GM18511 (cell line): Measurements from ENCODE around the gene SDF4.

Experiments
- ATAC-seq: cut with Tn5 transposase; IDR thresholded peaks from one replicate; pipeline ENCODE4 v1.9.1; 2021; ENCODE audit warnings: mild to moderate bottlenecking, moderate library complexity; ENCODE audit not compliant: unreplicated experiment

SDF4 gene

DNA sequence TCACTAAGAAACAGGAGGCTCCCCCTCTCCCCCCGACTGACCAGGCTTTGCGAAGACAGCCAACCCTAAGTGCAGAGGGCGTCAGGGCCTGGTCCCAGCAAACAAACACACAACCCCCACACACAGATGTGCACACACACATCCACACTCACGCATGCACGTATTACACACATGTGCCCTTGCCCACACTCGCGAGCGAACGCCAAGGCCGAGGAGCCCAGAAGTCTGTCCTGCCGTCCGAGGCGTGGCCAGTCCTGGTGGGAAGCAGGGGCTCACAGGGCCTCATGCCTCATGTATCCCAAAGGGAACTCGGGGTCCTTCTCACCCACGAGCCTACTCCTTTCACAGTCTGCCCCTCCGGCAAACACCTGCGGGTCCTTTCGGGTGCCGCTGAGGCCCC lies 2.0 kb downstream of the SDF4 start:
- no peak for ATAC-seq

DNA sequence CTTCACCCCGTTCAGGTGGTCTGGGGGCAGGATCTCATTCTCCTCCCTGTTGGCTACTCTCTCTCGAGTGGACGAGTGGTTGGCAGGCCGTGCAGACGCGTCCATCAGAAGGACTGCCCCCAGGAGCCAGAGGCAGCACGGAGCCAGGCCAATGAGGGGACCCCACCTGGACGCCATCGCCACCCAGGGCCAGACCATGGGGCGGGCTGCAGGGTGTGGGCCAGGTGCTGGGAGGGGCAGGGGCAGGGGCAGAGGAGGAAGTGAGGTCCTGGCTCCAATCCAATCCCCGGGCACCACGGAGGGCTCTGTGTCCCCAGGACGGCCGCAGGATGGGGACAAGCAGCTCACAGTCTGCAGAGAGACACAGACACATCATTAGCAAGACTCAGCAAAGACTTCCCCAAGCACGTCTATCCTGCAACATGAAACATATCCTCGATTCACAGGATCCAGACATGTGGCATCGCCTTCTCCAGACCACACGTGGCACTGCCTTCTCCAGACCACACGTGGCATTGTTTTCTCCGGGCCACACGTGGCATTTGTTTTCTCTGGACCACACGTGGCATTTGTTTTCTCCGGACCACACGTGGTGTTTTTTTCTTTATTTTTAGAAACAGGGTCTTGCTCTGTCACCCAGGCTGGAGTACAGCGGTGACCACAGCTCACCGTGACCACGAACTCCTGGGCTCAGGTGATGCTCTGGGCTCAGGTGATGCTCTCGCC lies 3.0 kb downstream of the SDF4 start:
- no peak for ATAC-seq

DNA sequence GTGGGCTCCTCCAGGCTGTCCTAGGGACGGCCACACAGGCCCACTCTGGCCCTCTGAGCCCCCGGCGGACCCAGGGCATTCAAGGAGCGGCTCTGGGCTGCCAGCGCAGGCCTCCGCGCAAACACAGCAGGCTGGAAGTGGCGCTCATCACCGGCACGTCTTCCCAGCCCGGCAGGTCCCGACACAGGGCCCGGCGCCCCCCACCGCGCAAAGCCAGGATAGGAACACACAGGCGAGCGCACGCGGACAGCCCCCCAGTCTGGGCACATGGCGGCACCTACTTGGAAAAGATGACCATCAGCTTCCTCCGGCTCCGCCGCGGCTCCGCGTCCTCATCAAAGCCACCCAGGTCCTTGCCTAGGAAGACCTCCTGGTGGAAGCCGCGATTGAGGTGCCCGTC lies 3.6 kb downstream of the SDF4 start:
- ATAC-seq = no peak

DNA sequence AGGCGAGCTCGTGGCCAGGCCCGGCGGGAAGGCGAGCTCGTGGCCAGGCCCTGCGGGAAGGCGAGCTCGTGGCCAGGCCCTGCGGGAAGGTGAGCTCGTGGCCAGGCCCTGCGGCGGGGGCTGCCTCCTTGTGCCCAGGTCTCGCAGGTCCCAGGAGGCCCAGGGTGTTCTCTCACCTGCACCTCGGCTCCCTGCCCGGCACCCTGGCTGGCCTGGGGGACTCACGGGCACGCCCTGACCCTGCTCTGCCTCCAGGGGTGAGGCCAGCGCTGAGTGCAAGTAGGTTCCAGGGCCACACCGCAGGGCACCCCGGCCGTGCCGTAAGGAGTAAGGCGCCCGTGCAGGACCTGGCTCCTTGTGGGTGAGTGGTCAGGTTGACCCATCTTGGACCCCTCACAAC lies 4.4 kb downstream of the SDF4 start:
- ATAC-seq = no peak

DNA sequence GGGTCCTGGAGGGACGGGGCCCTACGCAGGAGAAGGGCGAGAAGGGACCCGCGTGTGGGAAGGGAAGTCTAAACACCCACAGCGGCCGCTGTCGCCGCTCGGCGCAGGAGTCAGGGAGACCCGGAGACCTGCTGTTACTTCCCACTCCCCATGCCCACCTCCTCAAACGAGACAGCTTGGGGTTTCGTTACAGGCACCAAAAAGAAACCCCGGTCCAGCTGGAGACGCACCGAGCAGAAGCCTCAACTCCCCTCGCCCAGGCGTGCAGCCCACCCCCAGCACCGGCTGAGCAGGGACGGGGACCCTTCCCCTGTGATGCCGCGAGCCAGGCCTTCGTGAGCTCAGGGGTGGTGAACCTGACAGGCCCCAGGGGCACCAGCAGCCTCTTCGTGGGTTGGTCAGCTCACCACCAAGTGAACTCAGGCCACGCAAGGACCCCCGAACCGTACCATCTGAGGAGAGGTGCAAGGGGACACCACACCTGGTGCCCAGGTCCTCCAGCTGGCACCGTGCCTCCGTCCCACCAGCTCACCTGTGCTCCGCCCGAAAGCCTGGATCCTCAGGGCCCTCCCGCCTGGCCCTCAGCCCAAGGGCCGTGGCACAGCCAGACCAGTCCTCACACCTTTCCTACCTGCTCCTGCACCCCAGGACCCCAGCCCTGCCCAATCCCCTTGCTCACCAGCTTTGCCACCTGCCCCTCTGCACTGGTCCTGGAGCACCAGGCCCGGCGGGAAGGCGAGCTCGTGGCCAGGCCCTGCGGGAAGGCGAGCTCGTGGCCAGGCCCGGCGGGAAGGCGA lies 5.0 kb downstream of the SDF4 start:
- ATAC-seq = no peak

- ATAC-seq = no peak
These were observed 5.9 kb downstream of the SDF4 start for GRCh38 chr1:1225913-1226312.

GRCh38 chr1:1225238-1225845 lies 6.5 kb downstream of the SDF4 start:
- no peak for ATAC-seq

- ATAC-seq = no peak
These were observed 7.9 kb downstream of the SDF4 start for GRCh38 chr1:1223891-1224290.

DNA sequence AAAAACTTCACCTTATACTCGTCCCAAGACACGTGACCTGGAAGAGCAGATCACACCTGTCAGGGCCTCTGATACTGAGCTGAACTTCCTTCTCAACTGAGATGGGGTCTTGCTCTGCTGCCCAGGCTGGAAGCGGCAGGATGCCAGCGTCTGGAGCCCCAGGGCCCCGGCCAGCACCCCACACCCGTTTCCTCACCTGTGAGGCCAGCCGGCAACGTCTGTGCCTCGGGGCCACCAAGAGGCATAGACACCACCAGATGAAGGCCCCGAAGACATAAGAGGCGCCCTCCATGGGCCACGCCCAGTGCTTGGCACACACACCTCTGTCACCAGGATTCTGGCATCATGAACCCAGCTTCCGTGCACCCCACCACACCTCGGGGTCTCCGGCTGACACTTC lies 8.5 kb downstream of the SDF4 start:
- no peak for ATAC-seq

DNA sequence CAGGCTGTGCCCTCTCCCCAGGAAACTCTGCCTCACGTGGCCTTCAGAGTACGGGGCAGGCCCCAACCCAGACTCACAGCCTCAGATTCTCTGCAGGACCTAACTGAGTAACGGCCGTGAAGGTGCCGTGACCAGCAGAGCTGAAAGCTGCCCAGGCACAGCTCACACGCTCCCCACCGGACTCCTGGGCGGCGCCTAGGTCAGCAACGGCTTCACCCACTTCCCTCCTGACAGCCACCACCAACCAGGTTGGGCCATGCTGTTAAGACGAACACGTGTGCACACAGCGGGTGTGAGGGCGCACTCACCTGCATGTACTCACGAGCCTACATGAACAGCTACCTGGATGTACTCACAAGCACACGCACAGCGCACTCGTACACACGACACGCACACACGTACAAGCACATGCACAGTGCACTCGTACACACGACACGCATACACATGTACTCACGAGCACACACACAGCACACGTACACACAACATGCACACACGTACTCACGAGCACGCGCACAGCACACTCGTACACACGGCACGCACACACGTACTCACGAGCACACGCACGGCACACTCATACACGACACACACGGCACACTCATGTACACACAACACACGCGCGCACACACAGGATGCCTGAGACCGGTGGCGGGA lies 9.1 kb downstream of the SDF4 start:
- no peak for ATAC-seq

DNA sequence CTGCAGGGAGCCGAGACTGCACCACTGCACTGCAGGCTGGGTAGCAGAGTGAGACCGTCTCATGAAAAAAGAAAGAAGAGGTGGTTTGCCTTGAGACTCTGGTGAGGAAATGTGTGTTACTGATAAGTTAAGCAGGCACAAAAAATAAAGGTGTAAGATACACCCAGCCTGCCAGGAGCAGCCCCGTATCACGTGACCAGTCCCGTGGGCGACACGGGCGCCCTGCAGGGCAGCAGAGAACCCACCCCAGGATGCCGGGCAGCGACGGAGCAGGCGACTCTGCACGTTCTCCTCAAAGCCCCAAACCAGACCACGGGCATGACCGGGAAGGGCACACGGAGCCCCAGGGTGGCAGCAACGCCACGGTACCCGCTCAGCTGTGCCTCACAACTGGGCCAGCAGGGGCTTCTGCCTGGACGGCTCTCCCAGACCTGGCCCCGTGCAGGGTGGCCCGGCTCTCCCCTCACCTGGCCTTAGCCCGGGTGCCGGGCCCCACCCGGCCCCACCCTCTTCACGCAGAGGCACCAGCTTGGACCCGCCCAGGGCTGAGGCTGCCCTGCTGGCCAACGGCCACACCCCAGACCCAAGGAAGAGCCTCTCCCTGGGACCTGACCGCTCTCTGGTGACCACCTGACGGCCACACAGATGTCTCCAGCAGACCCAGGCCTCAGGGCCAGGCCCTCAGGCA lies 9.8 kb downstream of the SDF4 start:
- no peak for ATAC-seq

GRCh38 chr1:1220197-1220596 lies 11.6 kb downstream of the SDF4 start:
- no peak for ATAC-seq

GRCh38 chr1:1219341-1219740 lies 12.5 kb downstream of the SDF4 start:
- ATAC-seq = no peak

DNA sequence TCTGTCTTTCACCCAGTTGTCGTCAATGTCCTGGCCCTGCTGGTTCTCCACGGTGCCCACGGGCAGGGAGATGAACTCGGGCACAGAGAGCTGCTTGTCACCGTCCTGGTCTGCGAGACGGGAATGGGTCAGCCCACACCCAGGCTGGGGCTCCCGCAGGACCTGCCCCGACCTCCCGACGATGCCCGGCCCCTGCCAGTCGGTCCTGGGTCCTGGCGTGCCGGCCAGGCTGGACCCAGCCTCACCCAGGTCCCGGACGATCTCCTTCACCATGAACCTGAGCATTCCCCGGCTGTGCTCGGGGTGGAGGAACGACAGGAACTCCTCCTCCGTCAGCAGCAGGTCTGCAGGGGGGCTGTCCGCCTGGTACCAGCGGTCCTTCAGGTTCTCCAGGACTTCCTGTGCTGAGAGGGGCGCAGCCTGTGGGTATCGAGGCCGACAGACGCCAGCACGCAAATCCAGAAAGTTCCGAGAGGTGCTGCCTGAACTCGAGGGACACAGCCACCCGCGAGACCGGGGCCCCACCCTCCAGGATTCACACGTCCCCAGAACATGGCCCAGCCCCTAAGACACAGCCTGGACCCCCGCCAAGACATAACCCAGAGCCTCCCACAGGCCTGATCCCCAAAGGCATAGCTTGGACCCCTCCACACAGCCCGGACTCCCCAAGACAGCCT lies 13.1 kb downstream of the SDF4 start:
- no peak for ATAC-seq

DNA sequence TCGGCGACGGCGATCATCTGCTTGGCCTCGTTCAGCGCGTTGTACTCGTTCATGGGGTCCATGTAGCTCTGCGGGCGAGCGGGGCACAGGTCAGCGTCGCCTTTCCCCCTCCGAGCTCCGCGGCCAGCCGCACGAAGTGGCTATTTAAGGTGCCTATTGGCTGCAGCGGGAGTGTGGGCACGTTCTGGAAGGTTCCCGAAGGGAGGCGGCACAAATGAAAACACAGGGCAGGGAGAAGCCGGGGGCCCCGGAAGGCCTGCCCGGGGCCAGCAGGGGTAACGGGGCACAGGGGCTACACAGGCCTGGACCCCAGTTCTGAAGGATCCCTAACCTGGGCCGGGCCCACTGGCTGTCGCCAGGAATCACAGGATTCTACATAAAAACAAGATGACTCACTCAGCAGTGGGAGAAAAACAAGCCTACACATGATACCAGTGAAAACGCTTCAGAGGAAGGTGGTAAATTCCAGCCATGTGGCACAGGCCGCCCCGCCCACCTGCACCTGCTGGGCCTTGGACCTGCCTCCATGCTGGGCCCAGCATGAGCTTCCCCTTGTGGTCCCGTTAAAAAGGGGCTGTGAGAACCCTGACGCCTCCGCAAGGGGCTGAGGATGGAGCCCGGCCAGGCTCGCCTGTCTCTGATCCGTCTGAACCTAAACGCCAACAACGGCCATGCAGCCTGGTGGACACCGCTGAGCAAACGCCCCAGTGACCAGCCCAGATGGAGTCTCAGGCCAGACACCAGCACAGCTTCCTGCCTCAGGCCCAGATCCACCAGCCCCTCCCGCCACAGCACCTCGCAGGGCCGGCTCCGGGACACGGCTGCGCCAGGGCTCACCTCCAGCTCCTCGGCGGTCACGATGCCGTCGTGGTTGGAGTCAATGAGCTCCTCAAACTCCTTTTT lies 13.9 kb downstream of the SDF4 start:
- no peak for ATAC-seq

DNA sequence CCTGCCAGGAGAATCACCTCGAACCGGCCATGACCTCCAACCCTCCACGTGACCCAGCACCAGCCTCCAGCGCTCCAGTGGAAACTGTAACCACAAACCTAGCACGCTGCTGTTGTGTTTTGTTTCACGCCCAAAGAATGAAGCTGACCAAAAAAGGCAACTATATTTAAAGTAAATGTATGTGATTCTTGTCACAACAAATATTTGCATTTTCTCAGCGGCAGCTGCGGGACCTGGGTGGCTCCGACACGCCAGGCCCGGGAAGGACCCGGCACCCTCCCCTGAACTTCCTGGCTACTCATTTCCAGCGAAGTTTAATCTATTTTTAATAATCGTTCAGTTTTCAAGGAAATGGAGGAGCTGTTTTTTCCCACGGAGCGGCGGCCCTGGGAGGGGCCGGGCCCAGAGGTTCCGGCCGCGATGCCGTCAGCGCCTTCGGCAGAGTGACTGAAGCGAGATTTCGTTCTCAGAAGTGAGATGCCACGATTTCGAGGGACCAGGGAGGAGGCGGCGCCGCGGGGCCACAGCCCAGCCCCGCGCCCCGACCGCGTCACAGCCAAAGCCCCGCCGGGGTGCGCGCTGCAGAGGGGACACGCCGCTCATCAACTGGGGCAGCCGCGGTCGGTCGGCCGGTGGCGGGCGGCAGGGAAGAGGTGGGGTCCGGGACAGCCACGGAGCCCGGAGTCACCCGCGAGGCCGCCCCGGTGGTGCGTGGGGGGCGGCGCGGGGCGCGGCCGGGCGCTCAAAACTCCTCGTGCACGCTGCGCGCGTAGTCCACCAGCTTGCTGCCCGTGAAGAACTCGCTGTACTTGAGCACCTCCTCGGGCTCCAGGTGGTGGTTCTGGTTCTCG lies 14.8 kb downstream of the SDF4 start:
- ATAC-seq = no peak

- no peak for ATAC-seq
These were observed 15.8 kb downstream of the SDF4 start for GRCh38 chr1:1215881-1216605.
